ENCODE data around the gene TMEM117.
A peak's percentile ranks its signal among the peaks of the same experiment; 100 is the strongest.
"Not testable (repeated sequence)": the region's sequence is repeated elsewhere in the genome, so short reads cannot be mapped to it uniquely, and the experiment has no call there.

Gene TMEM117

GRCh38 chr12:44245932-44246331 lies 410.1 kb downstream of the TMEM117 start:
- no peak for DNase-seq

GRCh38 chr12:44246482-44247105 lies 410.7 kb downstream of the TMEM117 start:
- DNase-seq = no peak

GRCh38 chr12:44247588-44247987 lies 411.7 kb downstream of the TMEM117 start:
- no peak for DNase-seq

- DNase-seq = no peak
Measured at GRCh38 chr12:44248436-44248835, 412.6 kb downstream of the TMEM117 start.

GRCh38 chr12:44250440-44250839 lies 414.6 kb downstream of the TMEM117 start:
- not testable (repeated sequence) for DNase-seq

GRCh38 chr12:44253338-44253856 lies 417.5 kb downstream of the TMEM117 start:
- no peak for DNase-seq

- no peak for DNase-seq
Measured at GRCh38 chr12:44258246-44258645, 422.4 kb downstream of the TMEM117 start.

- no peak for DNase-seq
Measured at GRCh38 chr12:44259890-44260289, 424.0 kb downstream of the TMEM117 start.

- DNase-seq = no peak
Measured at GRCh38 chr12:44260581-44260980, 424.7 kb downstream of the TMEM117 start.

- DNase-seq = no peak
Measured at GRCh38 chr12:44285321-44285960, 449.6 kb downstream of the TMEM117 start.

- no peak for DNase-seq
Measured at GRCh38 chr12:44286336-44286735, 450.5 kb downstream of the TMEM117 start.

GRCh38 chr12:44286821-44287505 lies 451.1 kb downstream of the TMEM117 start:
- DNase-seq = no peak

GRCh38 chr12:44287545-44287944 lies 451.7 kb downstream of the TMEM117 start:
- no peak for DNase-seq

GRCh38 chr12:44294649-44295048 lies 458.8 kb downstream of the TMEM117 start:
- DNase-seq = no peak

- DNase-seq = no peak
Measured at GRCh38 chr12:44295958-44296623, 460.2 kb downstream of the TMEM117 start.

GRCh38 chr12:44296624-44297197 lies 460.8 kb downstream of the TMEM117 start:
- no peak for DNase-seq

- DNase-seq = no peak
Measured at GRCh38 chr12:44299524-44299923, 463.6 kb downstream of the TMEM117 start.

- no peak for DNase-seq
Measured at GRCh38 chr12:44307506-44308168, 471.8 kb downstream of the TMEM117 start.

- no peak for DNase-seq
Measured at GRCh38 chr12:44313188-44313587, 477.3 kb downstream of the TMEM117 start.

- no peak for DNase-seq
Measured at GRCh38 chr12:44314007-44314500, 478.2 kb downstream of the TMEM117 start.

- DNase-seq = peak; percentile 18
Measured at GRCh38 chr12:44317651-44318126, 481.8 kb downstream of the TMEM117 start.

- DNase-seq = no peak
Measured at GRCh38 chr12:44331269-44331668, 495.4 kb downstream of the TMEM117 start.
